ENCODE data around the gene PCNT. TPM values are rescaled to one million over a fixed set of nuclear protein-coding genes. Genes with fewer than 3 reads are reported as not detected.
A peak's percentile ranks its signal among the peaks of the same experiment; 100 is the strongest.
"Not testable (repeated sequence)": the region's sequence is repeated elsewhere in the genome, so short reads cannot be mapped to it uniquely, and the experiment has no call there.

The PCNT gene
- total and polyA plus RNA-seq, 9 of the 15 experiments (the other 6 are each of a cell fraction or from before 2014, with no cell fraction given), result 9.1 to 53.5 (median 31.3) TPM

- H3K4me1 ChIP-seq (replicated peaks in 1 of 2; ENCODE audit: control insufficient read depth in 2 of 2, insufficient read depth in 2 of 2, low read length in 2 of 2), result peaks cover 0 to 4% of the 10 kb centered on the region in 2 experiments; a peak in 1 of 5 replicates
- no peak overlapping the region for H3K4me2 ChIP-seq (ENCODE audit: insufficient read depth, low read length)
- in situ Hi-C loops (cut with MboI), result no loop called here
- no peaks in the 10 kb centered on the region for H3K27me3 ChIP-seq (ENCODE audit: control insufficient read depth in 2 of 2, insufficient read depth in 2 of 2, low read length in 2 of 2)
- no peak overlapping the region for H3K27ac ChIP-seq (ENCODE audit: extremely low read depth, low read depth, low read length)
- FAIRE-seq, result no peak
- no peaks in the 10 kb centered on the region for H3K9me3 ChIP-seq (replicated peaks; ENCODE audit: control insufficient read depth, insufficient read depth, low read depth, low read length)
- H3K9ac ChIP-seq (ENCODE audit: insufficient read depth in 1 of 2, low read depth in 2 of 2, low read length in 2 of 2), result peak overlapping the region in 1 of 2 experiments; percentile 7; a peak in 1 of 4 replicates
- WGBS (ENCODE audit: insufficient coverage, low coverage, missing lambda C conversion rate), result 90% methylated on average over 21 of the region's 22 CpGs
- BruUV-seq (replicated peaks), result TSS peak; percentile 39
- peaks cover 78% of the 10 kb centered on the region for H3K36me3 ChIP-seq (ENCODE audit: control insufficient read depth, insufficient read depth, low read length)
- no peak for DNase-seq (ENCODE audit: extremely low read depth in 1 of 4, low spot score in 3 of 4)
- intact Hi-C loops (cut with micrococcal nuclease), result no loop called here
- H3K4me3 ChIP-seq, result no peak overlapping the region
- ATAC-seq, result no peak
- CTCF ChIA-PET (ENCODE audit: low intra/inter-chr PET ratio), result no interaction called here
- H2AFZ ChIP-seq (ENCODE audit: low read depth, low read length), result no peak overlapping the region
- no peaks in the 10 kb centered on the region for H4K20me1 ChIP-seq (replicated peaks; ENCODE audit: control insufficient read depth, insufficient read depth, low read length)
- POLR2A ChIA-PET, result interaction anchor here (0.6 to 0.8 kb wide), 4 partner anchors 10 to 322 kb away, joined by 3 read pairs; no protein-coding TSS in a partner anchor
- H3K9me1 ChIP-seq (ENCODE audit: control insufficient read depth, insufficient read depth, low read length), result no peaks in the 10 kb centered on the region
- TF ChIP-seq HNRNPLL (IDR thresholded peaks at IDR 0.05; ENCODE audit: low read depth, low read length, poor library complexity, severe bottlenecking) (no peak), WHSC1 (IDR thresholded peaks at IDR 0.05; ENCODE audit: low read length) (no peak), GABPA (tag; conservative IDR thresholded peaks at IDR 0.05; ENCODE audit: low read depth) (no peak), MEF2D (tag; conservative IDR thresholded peaks at IDR 0.05; ENCODE audit: low read depth) (no peak), PCBP2 (IDR thresholded peaks at IDR 0.05; ENCODE audit: low read depth, low read length, poor library complexity, severe bottlenecking) (no peak)
- no peaks in the 10 kb centered on the region for H3K79me2 ChIP-seq (ENCODE audit: control insufficient read depth, insufficient read depth, low read length)
Observed at GRCh38 chr21:46431884-46432488, 108.0 kb downstream of the PCNT start.

GRCh38 chr21:46433116-46433515, 109.2 kb downstream of the PCNT start:
- H3K4me3 ChIP-seq; in situ Hi-C loops (cut with MboI); CTCF ChIA-PET (ENCODE audit: low intra/inter-chr PET ratio); ATAC-seq; BruUV-seq (replicated peaks); DNase-seq (ENCODE audit: extremely low read depth in 1 of 4, low spot score in 3 of 4); intact Hi-C loops (cut with micrococcal nuclease); H3K4me2 ChIP-seq (ENCODE audit: insufficient read depth, low read length); H3K9me1 ChIP-seq (ENCODE audit: control insufficient read depth, insufficient read depth, low read length); H3K4me1 ChIP-seq (replicated peaks in 1 of 2; ENCODE audit: control insufficient read depth in 2 of 2, insufficient read depth in 2 of 2, low read length in 2 of 2); H2AFZ ChIP-seq (ENCODE audit: low read depth, low read length); H3K9me3 ChIP-seq (replicated peaks; ENCODE audit: control insufficient read depth, insufficient read depth, low read depth, low read length); H3K27ac ChIP-seq (ENCODE audit: extremely low read depth, low read depth, low read length); H3K27me3 ChIP-seq (ENCODE audit: control insufficient read depth in 2 of 2, insufficient read depth in 2 of 2, low read length in 2 of 2); H3K9ac ChIP-seq (ENCODE audit: insufficient read depth in 1 of 2, low read depth in 2 of 2, low read length in 2 of 2); FAIRE-seq; H4K20me1 ChIP-seq (replicated peaks; ENCODE audit: control insufficient read depth, insufficient read depth, low read length); H3K79me2 ChIP-seq (ENCODE audit: control insufficient read depth, insufficient read depth, low read length): not testable (repeated sequence)
- POLR2A ChIA-PET, result interaction anchor here (1.5 kb wide), 1 partner anchor 8 kb away, joined by 3 read pairs; no protein-coding TSS in a partner anchor
- H3K36me3 ChIP-seq (ENCODE audit: control insufficient read depth, insufficient read depth, low read length), result peaks cover 82% of the 10 kb centered on the region
- 86% methylated on average over 11 of the region's 11 CpGs for WGBS (ENCODE audit: insufficient coverage, low coverage, missing lambda C conversion rate)
